Measurements from ENCODE around the gene FKBP6.

- TF ChIP-seq CTCF (conservative IDR thresholded peaks at IDR 0.05; ENCODE audit: low read depth, low read length) (no peak), EZH2 (IDR thresholded peaks at IDR 0.05; ENCODE audit: low read length, unreplicated experiment) (no peak), EZH2phosphoT487 (IDR thresholded peaks at IDR 0.05; ENCODE audit: borderline replicate concordance, low read length) (no peak)
Measured at GRCh38 chr7:73308665-73309214, 19.2 kb upstream of the FKBP6 start, which contains the start of gene NSUN5.
